ENCODE results near the gene OTUB2. TPM values are rescaled to one million over a fixed set of nuclear protein-coding genes. Genes with fewer than 3 reads are reported as not detected.

Gene OTUB2
- polyA plus RNA-seq, 3 donors, result 0.25 to 0.95 (median 0.28) TPM

DNA sequence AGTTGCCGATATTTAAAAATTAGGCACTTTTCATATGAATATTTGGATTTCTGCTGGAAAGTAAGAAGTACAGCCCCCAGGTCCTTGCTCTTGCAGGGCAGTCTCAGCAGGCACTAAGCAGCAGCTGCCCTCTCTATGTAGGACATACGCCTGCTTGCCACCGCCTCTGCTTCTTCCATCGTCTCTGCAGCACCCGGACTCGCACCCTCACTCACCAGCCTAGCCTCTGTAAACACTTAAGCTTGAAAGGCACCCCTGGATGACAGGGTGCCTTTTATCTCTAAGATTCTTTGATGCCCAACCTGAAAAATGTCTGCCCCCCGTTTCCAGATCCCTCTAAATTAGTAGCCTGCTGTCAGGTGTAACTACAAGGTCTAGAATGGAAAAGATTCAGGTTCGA is 19.0 kb downstream of the OTUB2 start:
- WGBS (ENCODE audit: insufficient coverage), result 100% methylated on average over 3 of the region's 8 CpGs
- TF ChIP-seq, protein P1, sequence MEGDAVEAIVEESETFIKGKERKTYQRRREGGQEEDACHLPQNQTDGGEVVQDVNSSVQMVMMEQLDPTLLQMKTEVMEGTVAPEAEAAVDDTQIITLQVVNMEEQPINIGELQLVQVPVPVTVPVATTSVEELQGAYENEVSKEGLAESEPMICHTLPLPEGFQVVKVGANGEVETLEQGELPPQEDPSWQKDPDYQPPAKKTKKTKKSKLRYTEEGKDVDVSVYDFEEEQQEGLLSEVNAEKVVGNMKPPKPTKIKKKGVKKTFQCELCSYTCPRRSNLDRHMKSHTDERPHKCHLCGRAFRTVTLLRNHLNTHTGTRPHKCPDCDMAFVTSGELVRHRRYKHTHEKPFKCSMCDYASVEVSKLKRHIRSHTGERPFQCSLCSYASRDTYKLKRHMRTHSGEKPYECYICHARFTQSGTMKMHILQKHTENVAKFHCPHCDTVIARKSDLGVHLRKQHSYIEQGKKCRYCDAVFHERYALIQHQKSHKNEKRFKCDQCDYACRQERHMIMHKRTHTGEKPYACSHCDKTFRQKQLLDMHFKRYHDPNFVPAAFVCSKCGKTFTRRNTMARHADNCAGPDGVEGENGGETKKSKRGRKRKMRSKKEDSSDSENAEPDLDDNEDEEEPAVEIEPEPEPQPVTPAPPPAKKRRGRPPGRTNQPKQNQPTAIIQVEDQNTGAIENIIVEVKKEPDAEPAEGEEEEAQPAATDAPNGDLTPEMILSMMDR (IDR thresholded peaks at IDR 0.05), result no peak
- peak overlapping the region in 1 of 7 donors; percentile 64 for H3K27ac Mint-ChIP-seq
- no peak for DNase-seq
- Histone ChIP-seq H3K27me3 (ENCODE audit: control insufficient read depth in 2 of 2, insufficient read depth in 2 of 2, low read length in 2 of 2) (no peaks in the 10 kb centered on the region), H3K4me3 (replicated peaks in 1 of 3; ENCODE audit: low read depth in 2 of 3, low read length in 3 of 3) (no peak overlapping the region), H3K36me3 (replicated peaks in 1 of 2; ENCODE audit: control insufficient read depth in 1 of 2, insufficient read depth in 2 of 2, low read length in 2 of 2) (peaks cover 42 to 65% of the 10 kb centered on the region in 2 donors), H3K4me2 (replicated peaks; ENCODE audit: extremely low read depth, low read length, poor library complexity, severe bottlenecking) (no peak overlapping the region), H3K9me3 (replicated peaks in 1 of 2; ENCODE audit: control insufficient read depth in 1 of 2, insufficient read depth in 1 of 2, low read length in 2 of 2) (no peaks in the 10 kb centered on the region), H3K9ac (ENCODE audit: insufficient read depth, low read length, poor library complexity, severe bottlenecking) (no peak overlapping the region), H3K79me2 (ENCODE audit: insufficient read depth, low read length) (no peaks in the 10 kb centered on the region), H4K20me1 (ENCODE audit: insufficient read depth, low read length) (no peaks in the 10 kb centered on the region), H3K4me1 (ENCODE audit: control insufficient read depth in 1 of 2, insufficient read depth in 2 of 2, low read length in 2 of 2) (no peaks in the 10 kb centered on the region), H3K27ac (ENCODE audit: low read depth in 1 of 2, low read length in 2 of 2) (no peak overlapping the region), H2AFZ (ENCODE audit: insufficient read depth, low read depth, low read length, poor library complexity, severe bottlenecking) (no peak overlapping the region)
- intact Hi-C loops (cut with micrococcal nuclease), result no loop called here
- peaks cover 0 to 1% (median 0%) of the 10 kb centered on the region in 3 donors for H3K27me3 Mint-ChIP-seq (ENCODE audit: low read depth in 3 of 3)
- no peak overlapping the region for H3K4me3 Mint-ChIP-seq
- peaks cover 53 to 64% of the 10 kb centered on the region in 2 donors for H3K36me3 Mint-ChIP-seq
- H3K9me3 Mint-ChIP-seq, result no peaks in the 10 kb centered on the region
- no peaks in the 10 kb centered on the region for H3K4me1 Mint-ChIP-seq

DNA sequence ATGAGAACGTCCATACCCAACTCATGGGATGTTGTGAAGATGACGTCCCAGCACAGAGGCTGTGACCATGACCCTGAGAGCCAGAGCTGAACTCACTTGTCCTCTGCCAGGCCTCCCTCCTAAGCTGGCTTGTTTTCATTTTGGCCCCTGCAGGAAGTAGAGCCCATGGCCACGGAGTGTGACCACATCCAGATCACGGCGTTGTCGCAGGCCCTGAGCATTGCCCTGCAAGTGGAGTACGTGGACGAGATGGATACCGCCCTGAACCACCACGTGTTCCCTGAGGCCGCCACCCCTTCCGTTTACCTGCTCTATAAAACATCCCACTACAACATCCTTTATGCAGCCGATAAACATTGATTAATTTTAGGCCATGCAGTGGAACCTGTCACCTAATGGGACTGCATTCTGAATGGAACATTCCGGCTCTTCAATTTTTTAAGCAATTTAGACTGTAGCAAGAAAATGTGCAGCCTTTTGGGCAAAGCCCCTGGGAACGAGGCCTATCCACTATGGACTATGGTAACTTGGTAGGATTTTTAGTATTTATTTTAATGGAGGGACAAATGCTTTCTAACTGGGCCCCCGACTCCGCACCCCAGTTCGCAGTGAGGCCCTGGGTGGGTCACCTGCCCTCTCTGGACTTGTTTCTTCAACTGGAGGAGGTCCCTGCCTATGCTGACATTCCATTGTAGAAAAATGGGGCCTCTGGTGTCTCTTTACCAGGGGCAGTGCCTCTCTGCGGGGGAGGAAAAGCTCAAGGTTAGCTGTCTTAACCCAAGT is 19.6 kb downstream of the OTUB2 start:
- Mint-ChIP-seq H3K36me3 (peaks cover 60 to 70% of the 10 kb centered on the region in 2 donors), H3K9me3 (no peaks in the 10 kb centered on the region), H3K27ac (peak overlapping the region in 3 of 7 donors; percentile 27 to 65 (median 40)), H3K4me1 (no peaks in the 10 kb centered on the region), H3K27me3 (ENCODE audit: low read depth in 3 of 3) (peaks cover 0 to 1% (median 0%) of the 10 kb centered on the region in 3 donors), H3K4me3 (no peak overlapping the region)
- WGBS (ENCODE audit: insufficient coverage), result 92% methylated on average over 18 of the region's 19 CpGs
- Histone ChIP-seq H3K27me3 (ENCODE audit: control insufficient read depth in 2 of 2, insufficient read depth in 2 of 2, low read length in 2 of 2) (no peaks in the 10 kb centered on the region), H3K4me2 (replicated peaks; ENCODE audit: extremely low read depth, low read length, poor library complexity, severe bottlenecking) (no peak overlapping the region), H3K9ac (ENCODE audit: insufficient read depth, low read length, poor library complexity, severe bottlenecking) (no peak overlapping the region), H3K36me3 (replicated peaks in 1 of 2; ENCODE audit: control insufficient read depth in 1 of 2, insufficient read depth in 2 of 2, low read length in 2 of 2) (peaks cover 48 to 72% of the 10 kb centered on the region in 2 donors), H3K9me3 (replicated peaks in 1 of 2; ENCODE audit: control insufficient read depth in 1 of 2, insufficient read depth in 1 of 2, low read length in 2 of 2) (no peaks in the 10 kb centered on the region), H3K27ac (ENCODE audit: low read depth in 1 of 2, low read length in 2 of 2) (no peak overlapping the region), H2AFZ (ENCODE audit: insufficient read depth, low read depth, low read length, poor library complexity, severe bottlenecking) (no peak overlapping the region), H4K20me1 (ENCODE audit: insufficient read depth, low read length) (no peaks in the 10 kb centered on the region), H3K79me2 (ENCODE audit: insufficient read depth, low read length) (no peaks in the 10 kb centered on the region), H3K4me1 (ENCODE audit: control insufficient read depth in 1 of 2, insufficient read depth in 2 of 2, low read length in 2 of 2) (no peaks in the 10 kb centered on the region), H3K4me3 (replicated peaks in 1 of 3; ENCODE audit: low read depth in 2 of 3, low read length in 3 of 3) (no peak overlapping the region)
- DNase-seq, result no peak
- intact Hi-C loops (cut with micrococcal nuclease), result no loop called here
- TF ChIP-seq, protein P1 (IDR thresholded peaks at IDR 0.05), result no peak

Measured in CD14-positive monocyte (primary cell).